Stimulated activated CD4-positive, alpha-beta T cell treated with anti-CD3 and anti-CD28 coated beads, Interleukin-4, amount 100 ng/mL, for 1 hour (primary cell): Measurements from ENCODE around the gene NOTCH1.
A peak's percentile ranks its signal among the peaks of the same experiment; 100 is the strongest.
"Not testable (repeated sequence)": the region's sequence is repeated elsewhere in the genome, so short reads cannot be mapped to it uniquely, and the experiment has no call there.

Experiments
- DNase-seq: peaks from one replicate; pipeline ENCODE4 v3.0.0-alpha.2; 2020

NOTCH1 gene

GRCh38 chr9:136564379-136564988, 18.6 kb upstream of the NOTCH1 start:
- no peak for DNase-seq

- no peak for DNase-seq
These were observed 17.9 kb upstream of the NOTCH1 start for GRCh38 chr9:136563646-136564325.

- DNase-seq: no peak
These were observed 17.1 kb upstream of the NOTCH1 start for GRCh38 chr9:136562746-136563495.

GRCh38 chr9:136561779-136562178, 15.9 kb upstream of the NOTCH1 start:
- DNase-seq: no peak

GRCh38 chr9:136560586-136560985, 14.7 kb upstream of the NOTCH1 start:
- DNase-seq: no peak

GRCh38 chr9:136559371-136559770, 13.5 kb upstream of the NOTCH1 start:
- DNase-seq: not testable (repeated sequence)

GRCh38 chr9:136558846-136559245, 13.0 kb upstream of the NOTCH1 start:
- DNase-seq: not testable (repeated sequence)

GRCh38 chr9:136558373-136558772, 12.5 kb upstream of the NOTCH1 start:
- DNase-seq: no peak

- DNase-seq: no peak
These were observed 11.2 kb upstream of the NOTCH1 start for GRCh38 chr9:136557036-136557435.

- no peak for DNase-seq
These were observed 10.3 kb upstream of the NOTCH1 start for GRCh38 chr9:136556166-136556565.

GRCh38 chr9:136554870-136555269, 9.0 kb upstream of the NOTCH1 start:
- DNase-seq: no peak

- no peak for DNase-seq
These were observed 7.7 kb upstream of the NOTCH1 start for GRCh38 chr9:136553581-136553980.

GRCh38 chr9:136552117-136552703, 6.4 kb upstream of the NOTCH1 start:
- DNase-seq: no peak

- DNase-seq: no peak
These were observed 5.7 kb upstream of the NOTCH1 start for GRCh38 chr9:136551401-136552116.

- no peak for DNase-seq
These were observed 4.8 kb upstream of the NOTCH1 start for GRCh38 chr9:136550439-136551289.

- no peak for DNase-seq
These were observed 3.4 kb upstream of the NOTCH1 start for GRCh38 chr9:136549010-136549980.

- DNase-seq: no peak
These were observed 1.8 kb upstream of the NOTCH1 start for GRCh38 chr9:136547508-136548215.

- peak; percentile 58 for DNase-seq
These were observed 1.1 kb upstream of the NOTCH1 start for GRCh38 chr9:136546697-136547501.

- DNase-seq: no peak
These were observed 220 bp downstream of the NOTCH1 start for GRCh38 chr9:136545692-136545964.
